ENCODE data around the gene SLC12A4.
"Not testable (repeated sequence)": the region's sequence is repeated elsewhere in the genome, so short reads cannot be mapped to it uniquely, and the experiment has no call there.

Gene SLC12A4

DNA sequence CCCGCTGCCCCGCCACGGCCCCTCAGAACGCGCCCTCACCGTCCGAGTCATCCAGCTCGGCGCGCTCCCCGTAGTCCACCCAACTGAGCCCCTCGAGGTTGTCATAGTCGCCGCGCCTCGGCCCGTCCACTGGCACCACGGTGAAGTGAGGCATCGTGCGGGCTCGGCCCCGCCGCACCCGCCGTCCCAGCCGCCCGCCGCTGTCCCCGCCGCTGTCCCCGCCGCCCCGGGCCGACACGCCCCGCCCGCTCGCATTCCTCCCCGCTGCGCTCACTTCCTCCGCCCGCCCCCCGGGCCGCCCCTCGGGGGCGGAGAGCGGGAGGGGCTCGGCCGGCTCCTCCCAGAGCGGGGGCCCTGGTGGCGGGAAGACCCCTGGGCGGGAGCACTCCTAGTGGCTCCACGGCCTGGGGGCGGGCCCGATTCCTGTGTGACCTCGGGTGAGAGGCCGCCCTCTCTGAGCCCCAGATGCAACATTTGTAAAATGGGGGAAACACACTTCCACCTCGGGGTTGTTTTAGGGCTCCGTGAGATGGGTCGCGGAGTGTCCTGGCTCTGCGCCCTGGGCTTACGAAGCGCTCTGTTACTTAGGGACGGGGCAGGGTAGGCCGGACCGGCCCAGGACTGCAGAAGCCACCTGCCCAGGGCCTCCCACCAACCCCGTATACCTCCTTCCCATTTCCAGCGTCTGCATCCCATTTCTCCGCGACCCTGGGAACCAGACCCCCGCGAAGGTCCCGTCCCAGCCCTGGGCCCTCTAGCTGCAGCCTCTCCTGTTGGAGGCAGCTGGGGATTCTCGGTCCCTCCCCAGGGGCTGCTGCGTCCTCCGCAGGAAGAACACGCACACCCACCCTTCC, at the start of gene SLC12A4:
TSS of gene SLC12A4 (minus strand) at position 238 of the 854 bp plus-strand sequence. CDS start at position 154, 84 bp downstream.
- peak; percentile 95 for DNase-seq

- DNase-seq, result no peak
These were observed 47.2 kb upstream of the SLC12A4 start, which contains the start of gene DPEP2NB for GRCh38 chr16:68015681-68016080. DPEP2NB (minus strand) TSS chr16:68015911; CDS start chr16:68015770, 141 bp downstream.

GRCh38 chr16:68013440-68013839, 45.0 kb upstream of the SLC12A4 start:
- DNase-seq, result no peak

DNA sequence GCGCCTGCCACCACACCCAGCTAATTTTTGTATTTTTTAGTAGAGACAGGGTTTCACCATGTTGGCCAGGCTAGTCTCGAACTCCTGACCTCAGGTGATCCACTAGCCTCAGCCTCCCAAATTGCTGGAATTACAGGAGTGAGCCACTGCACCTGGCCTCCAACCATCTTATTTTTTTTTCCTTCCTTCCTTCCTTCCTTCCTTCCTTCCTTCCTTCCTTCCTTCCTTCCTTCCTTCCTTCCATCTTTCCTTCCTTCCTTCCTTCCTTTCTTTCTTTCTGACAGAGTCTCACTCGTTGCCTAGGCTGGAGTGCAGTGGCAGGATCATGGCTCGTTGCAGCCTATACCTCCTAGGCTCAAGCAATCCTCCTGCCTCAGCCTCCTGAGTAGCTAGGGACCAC, 41.4 kb upstream of the SLC12A4 start:
- not testable (repeated sequence) for DNase-seq

DNA sequence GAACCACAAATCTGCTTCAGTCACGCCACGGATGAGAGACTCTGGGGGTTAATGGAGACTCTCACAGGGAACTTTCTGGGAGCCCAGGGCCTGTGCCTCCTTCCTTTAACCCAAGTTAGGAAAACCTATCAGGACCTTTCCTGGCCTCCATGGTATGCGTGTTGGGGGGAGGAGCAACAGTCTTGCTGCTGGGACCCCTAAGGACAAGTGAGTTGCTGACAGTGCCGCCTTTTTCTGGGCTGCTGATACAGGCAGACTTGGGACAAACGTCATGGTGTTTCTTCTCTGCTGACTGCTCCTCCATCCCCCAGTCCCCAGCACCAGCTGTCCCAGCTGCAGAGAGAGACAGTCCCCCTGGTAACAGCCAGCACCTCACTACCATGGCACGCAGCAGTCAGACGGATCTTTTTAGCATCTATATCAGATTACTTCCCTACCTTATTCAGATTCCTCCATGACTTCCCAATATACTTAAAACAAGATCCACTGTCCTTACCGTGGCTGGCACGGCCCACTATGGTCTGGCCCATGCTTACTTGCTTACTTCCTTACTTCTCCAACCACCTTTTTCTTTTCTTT, 40.8 kb upstream of the SLC12A4 start:
- no peak for DNase-seq

GRCh38 chr16:68005786-68006286, 37.4 kb upstream of the SLC12A4 start:
- peak; percentile 35 to 46 for DNase-seq

DNA sequence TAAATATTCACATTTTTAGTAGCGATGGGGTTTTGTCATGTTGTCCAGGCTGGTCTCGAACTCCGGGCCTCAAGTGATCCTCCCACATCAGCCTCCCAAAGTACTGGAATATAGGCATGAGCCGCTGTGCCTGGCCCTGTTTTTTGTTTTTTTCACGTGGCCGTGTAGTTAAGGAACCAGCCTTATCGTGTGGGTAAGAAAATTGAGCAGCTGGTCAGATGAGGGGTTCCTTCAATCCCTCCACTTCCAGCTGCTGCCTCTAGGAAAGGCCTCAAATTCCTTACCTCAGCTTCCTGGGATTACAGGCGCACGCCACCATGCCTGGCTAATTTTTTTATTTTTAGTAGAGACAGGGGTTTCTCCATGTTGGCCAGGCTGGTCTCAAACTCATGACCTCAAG, 36.8 kb upstream of the SLC12A4 start:
- no peak for DNase-seq

- no peak for DNase-seq
These were observed 34.6 kb upstream of the SLC12A4 start for GRCh38 chr16:68003031-68003430.

- no peak for DNase-seq
These were observed 32.0 kb upstream of the SLC12A4 start for GRCh38 chr16:68000450-68000849.

- no peak for DNase-seq
These were observed 31.5 kb upstream of the SLC12A4 start for GRCh38 chr16:67999985-68000384.

- DNase-seq, result peak; percentile 71 to 75
These were observed 30.6 kb upstream of the SLC12A4 start, which contains the start of gene DPEP2 for GRCh38 chr16:67998779-67999688. DPEP2 (minus strand) TSS chr16:67999484; CDS start chr16:67993212, 6,272 bp downstream.

DNA sequence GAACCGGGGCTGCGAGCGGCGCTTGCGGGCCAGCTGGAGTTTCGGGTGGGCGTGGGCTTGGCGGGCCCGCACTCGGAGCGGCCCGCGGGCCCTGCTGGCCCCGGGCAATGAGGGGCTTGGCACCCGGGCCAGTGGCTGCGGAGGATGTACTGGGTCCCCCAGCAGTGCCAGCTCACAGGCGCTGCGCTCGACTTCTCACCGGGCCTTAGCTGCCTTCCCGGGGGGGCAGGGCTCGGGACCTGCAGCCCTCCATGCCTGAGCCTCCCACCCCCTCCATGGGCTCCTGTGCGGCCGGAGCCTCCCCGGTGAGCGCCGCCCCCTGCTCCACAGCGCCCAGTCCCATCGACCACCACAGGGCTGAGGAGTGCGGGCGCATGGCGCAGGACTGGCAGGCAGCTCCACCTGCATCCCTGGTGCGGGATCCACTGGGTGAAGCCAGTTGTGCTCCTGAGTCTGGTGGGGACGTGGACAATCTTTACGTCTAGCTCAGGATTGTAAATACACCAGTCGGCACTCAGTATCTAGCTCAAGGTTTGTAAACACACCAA, 29.9 kb upstream of the SLC12A4 start:
- not testable (repeated sequence) for DNase-seq

DNA sequence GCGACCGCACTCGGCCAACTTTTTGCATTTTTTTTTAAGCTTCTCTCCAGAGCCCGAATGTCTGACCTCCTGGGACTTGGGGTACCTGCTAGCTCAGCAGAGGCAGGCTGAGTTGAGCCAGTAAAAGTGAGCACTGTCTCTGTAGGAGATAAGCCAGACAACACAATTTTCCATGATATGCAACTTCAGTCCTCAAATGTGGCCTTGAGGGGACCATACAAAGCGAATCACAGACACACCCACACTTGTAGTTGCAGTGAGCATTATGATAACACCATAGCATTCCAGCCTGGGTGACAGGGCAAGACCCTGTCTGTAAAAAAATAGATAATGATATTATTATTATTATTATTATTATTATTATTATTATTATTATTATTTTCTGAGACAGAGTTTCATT, 28.2 kb upstream of the SLC12A4 start:
- DNase-seq, result no peak

- DNase-seq, result peak; percentile 52 to 59
These were observed 27.0 kb upstream of the SLC12A4 start for GRCh38 chr16:67995423-67995822.

DNA sequence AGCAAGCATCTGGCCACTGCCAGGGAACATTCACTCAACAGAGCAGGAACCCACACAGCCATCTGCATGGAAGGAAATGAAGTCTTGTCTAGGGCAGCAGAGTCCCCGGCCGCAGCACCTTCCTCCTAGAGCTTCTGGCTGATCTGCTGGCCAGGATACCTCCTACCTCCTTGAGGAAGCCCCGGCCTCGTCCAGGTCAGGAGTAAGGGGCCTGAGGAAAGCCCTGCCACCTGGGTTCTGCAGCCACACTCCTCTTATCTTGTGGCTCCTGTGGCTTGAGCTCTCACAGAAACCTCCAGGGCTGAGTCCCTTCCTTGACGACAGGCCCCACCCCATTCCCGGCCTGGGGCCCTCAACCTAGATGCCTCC, 25.6 kb upstream of the SLC12A4 start:
- DNase-seq, result not testable (repeated sequence)

- peak; percentile 90 to 93 for DNase-seq
These were observed 25.0 kb upstream of the SLC12A4 start for GRCh38 chr16:67993207-67994039.

DNA sequence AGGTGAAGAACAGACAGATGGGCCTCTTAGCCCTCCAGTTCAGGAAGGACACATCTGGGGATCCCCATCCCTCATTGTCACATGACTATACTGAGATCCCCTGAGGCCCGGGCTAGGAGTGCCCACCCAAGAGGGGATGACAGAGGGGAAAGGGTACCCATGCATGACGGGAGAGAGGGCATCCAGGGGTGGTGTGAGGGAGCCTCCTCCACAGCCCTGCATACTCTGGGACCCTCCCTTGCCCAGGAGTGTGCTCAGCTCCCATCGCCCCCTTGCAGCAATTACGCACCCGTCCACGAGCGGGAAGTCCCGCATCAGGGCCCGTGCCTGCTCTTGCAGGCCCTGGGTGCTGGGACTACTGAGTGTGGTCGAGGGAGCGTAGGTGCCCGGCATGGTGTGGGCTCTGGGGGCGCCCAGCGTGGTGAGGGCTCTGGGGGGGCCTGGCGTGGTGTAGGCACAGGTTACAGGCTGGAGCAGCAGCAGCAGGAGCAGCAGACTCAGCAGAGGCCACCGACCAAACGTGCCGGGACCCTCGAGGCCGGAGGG, 24.3 kb upstream of the SLC12A4 start:
- DNase-seq, result no peak

DNA sequence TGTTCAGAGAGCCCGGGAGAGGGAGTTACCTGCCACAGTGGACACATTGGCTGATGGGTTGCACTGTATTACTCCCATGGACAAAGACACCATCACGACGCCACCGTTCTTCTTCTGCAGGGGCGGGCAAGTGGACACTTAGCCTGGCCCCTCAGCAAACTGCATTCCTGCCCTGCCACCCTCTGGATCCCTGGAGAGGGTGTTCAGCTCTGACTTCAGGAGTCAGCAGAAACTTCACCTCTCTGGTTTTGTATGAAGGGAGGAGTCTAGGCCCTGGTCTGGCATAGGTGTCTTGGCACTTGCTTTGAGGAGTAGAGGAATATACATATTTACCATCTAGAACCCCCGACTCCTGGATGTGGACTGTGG, 21.6 kb upstream of the SLC12A4 start:
- DNase-seq, result no peak

- DNase-seq, result no peak
These were observed 21.0 kb upstream of the SLC12A4 start for GRCh38 chr16:67989322-67990017.

- no peak for DNase-seq
These were observed 20.2 kb upstream of the SLC12A4 start for GRCh38 chr16:67988675-67989074.

All from activated T-cell treated with anti-CD3 and anti-CD28 coated beads, Interleukin-2, amount 50 U/mL, for 48 hours (primary cell).